WTC11 (cell line): ENCODE measurements around the gene ELMO3.

Source experiments
- ETV6 ChIP-seq: sonication (generic); formaldehyde crosslinking; IDR thresholded peaks from 2 replicates; pipeline ENCODE4 v1.8.1; 2022; ENCODE audit warnings: mild to moderate bottlenecking, missing genetic modification reagents
- TF ChIP-seq, protein P1 (sequence below): sonication (generic); formaldehyde crosslinking; IDR thresholded peaks from 2 replicates; pipeline ENCODE4 v1.8.1; 2023; ENCODE audit warnings: mild to moderate bottlenecking, missing genetic modification reagents, moderate library complexity

GRCh38 chr16:67211674-67212073 is 12.7 kb downstream of the ELMO3 start:
- TF ChIP-seq ETV6: no peak
- TF ChIP-seq, protein P1, sequence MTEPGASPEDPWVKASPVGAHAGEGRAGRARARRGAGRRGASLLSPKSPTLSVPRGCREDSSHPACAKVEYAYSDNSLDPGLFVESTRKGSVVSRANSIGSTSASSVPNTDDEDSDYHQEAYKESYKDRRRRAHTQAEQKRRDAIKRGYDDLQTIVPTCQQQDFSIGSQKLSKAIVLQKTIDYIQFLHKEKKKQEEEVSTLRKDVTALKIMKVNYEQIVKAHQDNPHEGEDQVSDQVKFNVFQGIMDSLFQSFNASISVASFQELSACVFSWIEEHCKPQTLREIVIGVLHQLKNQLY: no peak
